GM10266 (cell line): ENCODE measurements around the gene CLEC18C.
"Not testable (repeated sequence)": the region's sequence is repeated elsewhere in the genome, so short reads cannot be mapped to it uniquely, and the experiment has no call there.

Source experiments
- DNase-seq: peaks from one replicate; pipeline ENCODE4 v3.0.0; 2012; ENCODE audit errors: extremely low spot score
- CTCF ChIP-seq: IDR thresholded peaks from 2 replicates; pipeline ENCODE4 v1.5.1; 2012; ENCODE audit warnings: mild to moderate bottlenecking, low read depth; ENCODE audit not compliant: control insufficient read depth, insufficient read depth; ENCODE audit errors: missing control alignments

Gene CLEC18C

GRCh38 chr16:70159355-70160348, 13.9 kb upstream of the CLEC18C start:
- DNase-seq = peak; percentile 15
- TF ChIP-seq CTCF = no peak

GRCh38 chr16:70160388-70160787, 13.2 kb upstream of the CLEC18C start:
- DNase-seq = no peak
- TF ChIP-seq CTCF = no peak

DNA sequence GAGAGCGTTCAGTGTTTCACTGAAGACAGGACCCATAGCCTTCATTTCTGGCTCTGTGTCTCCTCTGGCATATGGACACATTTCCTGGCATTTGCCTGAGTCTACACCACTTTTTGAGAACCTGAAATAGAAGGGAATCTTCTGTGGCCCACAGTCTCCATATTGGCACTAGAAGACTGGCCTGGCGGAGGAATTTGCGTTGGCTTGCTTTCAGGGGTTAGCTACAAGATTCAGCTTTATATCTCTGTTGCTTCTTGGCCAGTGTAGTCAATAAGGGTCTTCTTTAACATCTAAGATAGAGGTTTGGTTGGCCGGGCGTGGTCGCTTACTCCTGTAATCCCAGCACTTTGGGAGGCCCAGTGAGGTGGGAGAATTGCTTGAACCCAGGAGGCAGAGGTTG, 12.8 kb upstream of the CLEC18C start:
- DNase-seq = peak; percentile 5
- no peak for TF ChIP-seq CTCF

- DNase-seq = peak; percentile 16
- TF ChIP-seq CTCF = no peak
Observed at GRCh38 chr16:70161350-70161749, 12.2 kb upstream of the CLEC18C start.

GRCh38 chr16:70162041-70162451, 11.5 kb upstream of the CLEC18C start:
- no peak for TF ChIP-seq CTCF
- DNase-seq = peak; percentile 19

- TF ChIP-seq CTCF = no peak
- no peak for DNase-seq
Observed at GRCh38 chr16:70163596-70163995, 10.0 kb upstream of the CLEC18C start.

DNA sequence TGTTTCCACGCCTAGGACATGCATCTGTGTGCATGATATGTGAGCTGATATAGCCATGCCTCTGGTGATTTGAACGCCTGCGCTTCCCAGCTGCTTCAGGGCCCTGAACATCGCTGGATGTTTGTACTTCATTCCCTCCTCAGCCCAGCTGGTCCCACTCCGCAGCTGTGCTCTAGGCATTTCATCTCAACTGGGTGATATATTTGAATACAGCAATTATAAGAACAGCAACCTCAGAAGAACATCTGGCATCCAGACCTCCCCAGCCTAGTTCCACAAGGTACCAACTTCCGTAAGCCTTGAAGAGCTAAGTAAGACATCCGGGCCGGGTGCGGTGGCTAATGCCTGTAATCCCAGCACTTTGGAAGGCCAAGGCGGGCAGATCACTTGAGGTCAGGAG, 6.9 kb upstream of the CLEC18C start:
- DNase-seq = not testable (repeated sequence)

- DNase-seq = not testable (repeated sequence)
Observed at GRCh38 chr16:70173916-70174315, 329 bp downstream of the CLEC18C start.

DNA sequence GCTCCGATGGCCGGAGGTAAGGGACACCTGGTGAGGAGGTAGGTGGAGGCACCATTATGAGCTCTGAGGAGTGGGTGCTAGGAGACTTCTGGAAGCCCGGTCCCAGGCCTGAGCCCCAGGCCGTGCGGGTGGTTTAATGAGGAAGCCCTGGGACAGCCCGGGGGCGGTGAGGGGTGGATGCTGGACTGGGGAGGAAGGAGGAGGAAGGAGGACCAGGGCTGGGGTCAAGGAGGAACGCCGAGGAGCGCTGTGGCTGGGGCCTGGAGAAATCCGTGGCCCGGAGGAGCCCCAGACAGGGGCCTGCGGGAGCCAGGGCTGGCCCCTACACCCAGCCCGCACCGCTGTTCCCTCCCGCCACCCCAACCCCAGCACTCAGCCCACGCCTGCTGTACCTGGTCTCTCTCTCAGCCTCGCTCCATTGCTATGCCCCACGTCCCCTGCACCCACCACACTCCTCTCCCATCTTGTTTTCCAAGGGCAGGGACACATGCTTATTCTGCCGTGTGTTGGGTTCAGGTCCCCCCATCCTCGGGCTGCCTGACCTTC, 873 bp downstream of the CLEC18C start:
- not testable (repeated sequence) for DNase-seq

GRCh38 chr16:70187858-70188607, 14.4 kb downstream of the CLEC18C start:
- DNase-seq = not testable (repeated sequence)

GRCh38 chr16:70188608-70188915, 15.0 kb downstream of the CLEC18C start:
- not testable (repeated sequence) for DNase-seq

GRCh38 chr16:70190574-70190973, 17.0 kb downstream of the CLEC18C start:
- not testable (repeated sequence) for DNase-seq
